ENCODE measurements around the gene CYFIP1. TPM values are rescaled to one million over a fixed set of nuclear protein-coding genes. Genes with fewer than 3 reads are reported as not detected.

Gene CYFIP1
- total and polyA plus RNA-seq, 2 of the 8 experiments (the other 6 are each of a cell fraction or from before 2014, with no cell fraction given) = 38.6 to 81.7 TPM

- no peak for TF ChIP-seq SIN3A (conservative IDR thresholded peaks at IDR 0.05 in 1 of 2, IDR thresholded peaks at IDR 0.05 in 1 of 2; ENCODE audit: low read depth in 1 of 2, low read length in 2 of 2)
- no peak for TF ChIP-seq RAD21 (IDR thresholded peaks at IDR 0.05 in 1 of 2, conservative IDR thresholded peaks at IDR 0.05 in 1 of 2; ENCODE audit: low read depth in 2 of 2, low read length in 2 of 2)
- TF ChIP-seq ATF2 (IDR thresholded peaks at IDR 0.05; ENCODE audit: low read length) = no peak
- no peak for TF ChIP-seq RXRA (IDR thresholded peaks at IDR 0.05; ENCODE audit: insufficient read depth, low read depth, low read length)
- no peak for TF ChIP-seq NRF1 (IDR thresholded peaks at IDR 0.05; ENCODE audit: low read depth, low read length)
- TF ChIP-seq USF2 (IDR thresholded peaks at IDR 0.05; ENCODE audit: low read length) = no peak
- no peak for TF ChIP-seq KDM5A (IDR thresholded peaks at IDR 0.05; ENCODE audit: low read length)
- no peak for TF ChIP-seq ZNF274 (IDR thresholded peaks at IDR 0.05; ENCODE audit: borderline replicate concordance, extremely low read depth, low read length)
- no peak for TF ChIP-seq E2F6 (IDR thresholded peaks at IDR 0.05)
- TF ChIP-seq TAF1 (IDR thresholded peaks at IDR 0.05; ENCODE audit: low read depth, low read length) = no peak
- no peak for TF ChIP-seq SRF (IDR thresholded peaks at IDR 0.05; ENCODE audit: low read depth, low read length)
Measured at GRCh38 chr15:22895465-22896190, 84.5 kb downstream of the CYFIP1 start (continued).

Measured in H1 (cell line).